ENCODE measurements around the gene UIMC1.

DNA sequence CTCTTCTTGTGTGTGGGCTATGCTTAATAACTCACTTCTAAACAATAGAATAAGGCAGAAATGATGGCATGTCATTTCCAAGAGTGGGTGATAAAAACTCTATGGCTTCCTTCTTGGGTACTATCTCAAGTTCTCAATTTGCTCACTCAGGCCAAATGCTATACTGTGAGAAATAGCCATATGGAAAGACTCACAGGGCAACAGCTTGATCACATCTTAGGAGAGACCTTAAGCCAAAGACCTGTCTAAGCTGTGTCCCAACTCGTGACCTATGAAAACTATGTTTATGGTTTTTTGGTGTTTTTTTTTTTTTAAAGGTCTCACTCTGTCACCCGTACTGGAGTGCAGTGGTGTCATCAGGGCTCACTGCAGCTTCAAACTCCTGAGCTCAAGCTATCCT lies 2.1 kb upstream of the UIMC1 start:
- TF ChIP-seq, protein P1, sequence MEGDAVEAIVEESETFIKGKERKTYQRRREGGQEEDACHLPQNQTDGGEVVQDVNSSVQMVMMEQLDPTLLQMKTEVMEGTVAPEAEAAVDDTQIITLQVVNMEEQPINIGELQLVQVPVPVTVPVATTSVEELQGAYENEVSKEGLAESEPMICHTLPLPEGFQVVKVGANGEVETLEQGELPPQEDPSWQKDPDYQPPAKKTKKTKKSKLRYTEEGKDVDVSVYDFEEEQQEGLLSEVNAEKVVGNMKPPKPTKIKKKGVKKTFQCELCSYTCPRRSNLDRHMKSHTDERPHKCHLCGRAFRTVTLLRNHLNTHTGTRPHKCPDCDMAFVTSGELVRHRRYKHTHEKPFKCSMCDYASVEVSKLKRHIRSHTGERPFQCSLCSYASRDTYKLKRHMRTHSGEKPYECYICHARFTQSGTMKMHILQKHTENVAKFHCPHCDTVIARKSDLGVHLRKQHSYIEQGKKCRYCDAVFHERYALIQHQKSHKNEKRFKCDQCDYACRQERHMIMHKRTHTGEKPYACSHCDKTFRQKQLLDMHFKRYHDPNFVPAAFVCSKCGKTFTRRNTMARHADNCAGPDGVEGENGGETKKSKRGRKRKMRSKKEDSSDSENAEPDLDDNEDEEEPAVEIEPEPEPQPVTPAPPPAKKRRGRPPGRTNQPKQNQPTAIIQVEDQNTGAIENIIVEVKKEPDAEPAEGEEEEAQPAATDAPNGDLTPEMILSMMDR (IDR thresholded peaks at IDR 0.05; ENCODE audit: poor library complexity): no peak
- no peak for TF ChIP-seq EZH2phosphoT487 (IDR thresholded peaks at IDR 0.05; ENCODE audit: low read depth, severe bottlenecking, unreplicated experiment)
